ENCODE data around the gene RALA. TPM values are rescaled to one million over a fixed set of nuclear protein-coding genes. Genes with fewer than 3 reads are reported as not detected.

Gene RALA
- total RNA-seq, 4 donors from 2014 or later: 9.2 to 11.6 (median 10.7) TPM

DNA sequence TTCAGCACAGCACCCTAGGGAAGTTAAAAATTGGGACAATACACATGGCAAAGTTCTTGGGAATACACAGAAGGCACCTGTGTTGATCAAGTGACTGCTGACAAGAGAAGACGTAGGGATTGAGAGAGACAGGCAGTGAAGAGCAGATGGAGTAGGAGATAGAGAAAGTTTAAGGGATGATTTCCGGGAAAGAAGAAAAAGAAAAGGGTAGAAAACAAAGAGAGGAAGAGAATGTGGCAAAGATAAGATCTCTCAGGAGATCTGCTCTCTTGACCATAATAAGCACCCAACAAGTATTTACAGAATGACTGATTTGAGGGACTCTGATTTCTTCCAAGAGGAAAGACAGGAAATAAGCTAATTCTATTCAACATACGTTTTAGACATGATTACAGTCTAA lies 15.1 kb upstream of the RALA start:
- TF ChIP-seq POLR2A (IDR thresholded peaks at IDR 0.05): no peak
- TF ChIP-seq, protein P1, sequence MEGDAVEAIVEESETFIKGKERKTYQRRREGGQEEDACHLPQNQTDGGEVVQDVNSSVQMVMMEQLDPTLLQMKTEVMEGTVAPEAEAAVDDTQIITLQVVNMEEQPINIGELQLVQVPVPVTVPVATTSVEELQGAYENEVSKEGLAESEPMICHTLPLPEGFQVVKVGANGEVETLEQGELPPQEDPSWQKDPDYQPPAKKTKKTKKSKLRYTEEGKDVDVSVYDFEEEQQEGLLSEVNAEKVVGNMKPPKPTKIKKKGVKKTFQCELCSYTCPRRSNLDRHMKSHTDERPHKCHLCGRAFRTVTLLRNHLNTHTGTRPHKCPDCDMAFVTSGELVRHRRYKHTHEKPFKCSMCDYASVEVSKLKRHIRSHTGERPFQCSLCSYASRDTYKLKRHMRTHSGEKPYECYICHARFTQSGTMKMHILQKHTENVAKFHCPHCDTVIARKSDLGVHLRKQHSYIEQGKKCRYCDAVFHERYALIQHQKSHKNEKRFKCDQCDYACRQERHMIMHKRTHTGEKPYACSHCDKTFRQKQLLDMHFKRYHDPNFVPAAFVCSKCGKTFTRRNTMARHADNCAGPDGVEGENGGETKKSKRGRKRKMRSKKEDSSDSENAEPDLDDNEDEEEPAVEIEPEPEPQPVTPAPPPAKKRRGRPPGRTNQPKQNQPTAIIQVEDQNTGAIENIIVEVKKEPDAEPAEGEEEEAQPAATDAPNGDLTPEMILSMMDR (IDR thresholded peaks at IDR 0.05 in 4 of 5, conservative IDR thresholded peaks at IDR 0.05 in 1 of 5): no peak
- Histone ChIP-seq H3K27ac (no peak overlapping the region), H3K9me3 (no peaks in the 10 kb centered on the region), H3K36me3 (no peaks in the 10 kb centered on the region), H3K4me3 (no peak overlapping the region), H3K27me3 (peaks cover 4 to 12% (median 9%) of the 10 kb centered on the region in 3 donors), H3K4me1 (no peaks in the 10 kb centered on the region)
- DNase-seq: no peak
- intact Hi-C loops (cut with DNase I; ENCODE audit: low total_unique reads) (no loop called here), in situ Hi-C loops (cut with MboI; ENCODE audit: low sequenced_read_pairs in 4 of 4) (no loop called here)
- ATAC-seq: no peak

DNA sequence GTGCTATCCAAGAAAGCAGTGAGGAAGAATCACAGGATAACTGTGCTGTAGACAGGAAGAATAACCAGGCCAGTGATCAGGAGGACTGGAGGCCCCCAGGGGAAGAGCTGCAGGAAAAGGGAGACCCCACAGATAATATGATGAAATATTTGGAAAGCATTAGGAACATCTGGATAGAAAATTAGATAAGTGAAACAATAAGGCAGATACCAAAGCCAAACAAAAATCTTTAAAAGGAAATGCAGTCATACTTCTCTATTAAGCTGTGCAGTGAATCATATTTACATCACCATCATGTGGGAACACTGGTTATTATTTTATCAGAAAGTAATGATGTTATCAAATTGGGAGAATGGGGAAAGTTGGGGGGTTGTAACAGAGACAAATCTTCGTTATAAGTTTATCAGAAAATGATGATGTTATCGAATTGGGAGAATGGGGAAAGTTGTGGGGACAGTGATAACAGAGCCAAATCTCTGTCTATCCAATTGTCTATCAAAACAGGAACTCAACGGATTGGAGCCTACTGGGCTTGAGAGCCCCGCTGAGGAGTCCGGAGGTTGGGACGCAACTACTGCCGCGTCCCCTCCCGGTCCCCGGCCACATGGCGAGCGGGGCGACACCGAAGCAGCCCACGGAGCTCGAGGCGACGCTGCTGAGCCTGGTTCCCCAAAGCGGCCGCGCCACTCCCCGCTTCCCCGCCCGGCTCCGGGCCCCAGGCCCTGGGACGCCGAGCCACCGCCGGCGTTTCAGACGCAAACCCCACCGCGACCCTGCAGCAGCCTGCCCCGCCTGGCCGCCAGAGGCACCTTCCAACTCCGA lies 14.0 kb upstream of the RALA start:
- Histone ChIP-seq H3K27ac (peak overlapping the region in 2 of 4 donors; percentile 45 to 51), H3K4me1 (no peaks in the 10 kb centered on the region), H3K27me3 (peaks cover 4 to 15% (median 9%) of the 10 kb centered on the region in 3 donors), H3K9me3 (no peaks in the 10 kb centered on the region), H3K4me3 (peak overlapping the region; percentile 22 to 55 (median 36)), H3K36me3 (no peaks in the 10 kb centered on the region)
- in situ Hi-C loops (cut with MboI; ENCODE audit: low sequenced_read_pairs in 4 of 4): no loop called here
- TF ChIP-seq, protein P1 (IDR thresholded peaks at IDR 0.05 in 4 of 5, conservative IDR thresholded peaks at IDR 0.05 in 1 of 5): no peak
- TF ChIP-seq POLR2A (IDR thresholded peaks at IDR 0.05): no peak
- ATAC-seq: peak in 1 of 2 donors; percentile 72
- intact Hi-C loops (cut with DNase I; ENCODE audit: low total_unique reads): no loop called here
- DNase-seq: no peak

DNA sequence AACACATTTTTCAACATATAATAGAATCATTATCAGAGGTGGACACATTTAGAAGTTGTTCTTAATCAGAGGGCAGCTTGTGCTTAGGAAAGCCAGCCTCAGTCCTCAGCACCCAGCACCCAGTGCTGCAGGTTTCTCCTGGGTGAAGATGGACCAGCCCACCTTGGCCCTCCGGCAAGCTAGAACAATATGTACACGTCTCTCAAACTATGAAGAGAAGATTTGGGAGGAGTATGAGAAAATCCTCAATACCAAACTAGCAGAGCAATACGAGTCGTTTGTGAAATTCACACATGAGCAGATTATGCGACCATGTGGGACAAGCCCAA lies 13.5 kb upstream of the RALA start:
- TF ChIP-seq POLR2A (IDR thresholded peaks at IDR 0.05): no peak
- TF ChIP-seq, protein P1 (IDR thresholded peaks at IDR 0.05 in 4 of 5, conservative IDR thresholded peaks at IDR 0.05 in 1 of 5): no peak
- no peak for ATAC-seq
- H3K27ac ChIP-seq: peak overlapping the region in 2 of 4 donors; percentile 45 to 51
- H3K9me3 ChIP-seq: no peaks in the 10 kb centered on the region
- DNase-seq: no peak
- H3K27me3 ChIP-seq: peaks cover 4 to 15% (median 9%) of the 10 kb centered on the region in 3 donors
- intact Hi-C loops (cut with DNase I; ENCODE audit: low total_unique reads) (no loop called here), in situ Hi-C loops (cut with MboI; ENCODE audit: low sequenced_read_pairs in 4 of 4) (no loop called here)
- no peaks in the 10 kb centered on the region for H3K36me3 ChIP-seq
- no peaks in the 10 kb centered on the region for H3K4me1 ChIP-seq
- peak overlapping the region; percentile 22 to 55 (median 36) for H3K4me3 ChIP-seq

DNA sequence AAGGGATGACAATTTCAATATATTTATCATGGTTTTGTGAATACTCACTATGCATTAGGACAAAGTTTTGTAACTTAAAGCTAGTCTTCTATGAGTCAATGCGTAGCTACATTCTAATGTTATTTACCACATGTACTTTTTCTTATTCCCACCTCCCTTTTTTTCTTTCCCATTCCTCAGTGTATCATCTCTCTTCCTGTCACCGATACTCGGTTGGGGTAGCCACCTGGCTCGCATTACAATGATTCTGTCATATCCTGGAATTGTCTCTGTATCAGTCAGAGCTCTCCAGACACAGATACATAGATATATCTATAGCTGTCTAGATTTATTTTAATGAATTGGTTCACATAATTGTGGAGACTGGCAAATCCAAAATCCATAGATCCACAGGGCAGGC lies 9.8 kb upstream of the RALA start:
- ATAC-seq (no peak), DNase-seq (no peak)
- TF ChIP-seq, protein P1 (IDR thresholded peaks at IDR 0.05 in 4 of 5, conservative IDR thresholded peaks at IDR 0.05 in 1 of 5): no peak
- no peak for TF ChIP-seq POLR2A (IDR thresholded peaks at IDR 0.05)
- in situ Hi-C loops (cut with MboI; ENCODE audit: low sequenced_read_pairs in 4 of 4) (no loop called here), intact Hi-C loops (cut with DNase I; ENCODE audit: low total_unique reads) (no loop called here)
- Histone ChIP-seq H3K4me3 (no peak overlapping the region), H3K36me3 (no peaks in the 10 kb centered on the region), H3K9me3 (no peaks in the 10 kb centered on the region), H3K27ac (no peak overlapping the region), H3K27me3 (peaks cover 0 to 13% (median 4%) of the 10 kb centered on the region in 3 donors), H3K4me1 (no peaks in the 10 kb centered on the region)
